Natural killer cell treated with Interleukin-12 subunit alpha and Interleukin-12 subunit beta and Interleukin-15 and Interleukin-18, amount 100 ng/mL, for 72 hours (primary cell): Measurements from ENCODE around the gene ZDHHC11. TPM values are rescaled to one million over a fixed set of nuclear protein-coding genes. Genes with fewer than 3 reads are reported as not detected.
"Not testable (repeated sequence)": the region's sequence is repeated elsewhere in the genome, so short reads cannot be mapped to it uniquely, and the experiment has no call there.

Experiments
- ATAC-seq, 2 donors: fragments of 150-1000 bp; cut with Tn5 transposase in 1 of 2; sonication (Bioruptor Pico), chemical (Tn5 transposase) in 1 of 2; 2 replicates each; pipeline ENCODE4 v1.10.0; 2021
- DNase-seq: peaks from one replicate; pipeline ENCODE4 v3.0.0; 2022; ENCODE audit warnings: low spot score
- H3K27ac Mint-ChIP-seq, 2 donors: 1 replicate in 1 of 2; 2 replicates in 1 of 2; pipeline ENCODE4 v1.8.0; 2022; ENCODE audit warnings: mixed read lengths in 2 of 2, mild to moderate bottlenecking in 1 of 2, moderate library complexity in 1 of 2
- H3K27me3 Mint-ChIP-seq, 2 donors: 1 replicate in 1 of 2; 2 replicates in 1 of 2; pipeline ENCODE4 v1.8.0; 2022; ENCODE audit warnings: mixed read lengths in 2 of 2
- H3K36me3 Mint-ChIP-seq: one replicate; pipeline ENCODE4 v1.8.0; 2022; ENCODE audit warnings: mixed read lengths
- H3K4me1 Mint-ChIP-seq, 2 donors: 1 replicate in 1 of 2; 2 replicates in 1 of 2; pipeline ENCODE4 v1.8.0; 2022; ENCODE audit warnings: low read depth in 2 of 2, mixed read lengths in 2 of 2, mild to moderate bottlenecking in 1 of 2
- H3K4me3 Mint-ChIP-seq: one replicate; pipeline ENCODE4 v1.8.0; 2022; ENCODE audit warnings: mixed read lengths
- H3K9me3 Mint-ChIP-seq: 2 replicates; pipeline ENCODE4 v1.8.0; 2022; ENCODE audit warnings: mixed read lengths
- total RNA-seq, 2 donors: library from RNA; stranded (reverse); gene quantifications; one replicate each; pipeline ENCODE4 v1.2.3, GENCODE V29; 2022

The ZDHHC11 gene
- total RNA-seq, 2 donors from 2014 or later, result 8.1 to 24.5 TPM

GRCh38 chr5:750226-750625 lies 100.6 kb downstream of the ZDHHC11 start:
- DNase-seq, H3K9me3 Mint-ChIP-seq, H3K36me3 Mint-ChIP-seq, H3K4me1 Mint-ChIP-seq, ATAC-seq, H3K4me3 Mint-ChIP-seq, H3K27me3 Mint-ChIP-seq, H3K27ac Mint-ChIP-seq: not testable (repeated sequence)

- Mint-ChIP-seq H3K36me3 (no peaks in the 10 kb centered on the region), H3K27me3 (no peaks in the 10 kb centered on the region), H3K4me1 (peaks cover 0 to 2% of the 10 kb centered on the region in 2 donors), H3K27ac (no peak overlapping the region), H3K4me3 (no peak overlapping the region), H3K9me3 (no peaks in the 10 kb centered on the region)
- ATAC-seq, result no peak
- no peak for DNase-seq
Measured at GRCh38 chr5:749101-749670, 101.6 kb downstream of the ZDHHC11 start.

- H3K4me3 Mint-ChIP-seq, H3K36me3 Mint-ChIP-seq, DNase-seq, ATAC-seq, H3K27ac Mint-ChIP-seq, H3K4me1 Mint-ChIP-seq, H3K27me3 Mint-ChIP-seq, H3K9me3 Mint-ChIP-seq: not testable (repeated sequence)
Measured at GRCh38 chr5:748011-748980, 102.5 kb downstream of the ZDHHC11 start.

GRCh38 chr5:747303-747844 lies 103.4 kb downstream of the ZDHHC11 start:
- H3K4me1 Mint-ChIP-seq, H3K27ac Mint-ChIP-seq, H3K9me3 Mint-ChIP-seq, H3K4me3 Mint-ChIP-seq, DNase-seq, ATAC-seq, H3K36me3 Mint-ChIP-seq: not testable (repeated sequence)
- peaks cover 0 to 11% of the 10 kb centered on the region in 2 donors for H3K27me3 Mint-ChIP-seq

- ATAC-seq (peak in 1 of 2 donors; percentile 17), DNase-seq (no peak)
- Mint-ChIP-seq H3K27me3 (peaks cover 0 to 15% of the 10 kb centered on the region in 2 donors), H3K36me3 (no peaks in the 10 kb centered on the region), H3K4me1 (no peaks in the 10 kb centered on the region), H3K9me3 (no peaks in the 10 kb centered on the region), H3K27ac (no peak overlapping the region), H3K4me3 (no peak overlapping the region)
Measured at GRCh38 chr5:746258-746761, 104.5 kb downstream of the ZDHHC11 start.

Other genes with a start within 250 kb of the ZDHHC11 start
- 10 to 100 TPM; 15.3 to 58.1 TPM for gene CEP72, start 238.6 kb downstream of the ZDHHC11 start, total RNA-seq
- under 1 TPM in 1 of 2 donors, not detected in 1; 0.05 TPM for gene TPPP, start 157.6 kb downstream of the ZDHHC11 start, total RNA-seq
- 1 to 10 TPM in 1 of 2 donors, not detected in 1; 1.2 TPM for gene ZDHHC11B, start 66.3 kb downstream of the ZDHHC11 start, total RNA-seq
- 100 to 1,000 TPM in 1 of 2 donors, 10 to 100 TPM in 1; 52.7 to 136 TPM for gene BRD9, start 41.8 kb upstream of the ZDHHC11 start, total RNA-seq
- gene TRIP13, start 41.9 kb upstream of the ZDHHC11 start, total RNA-seq, result 10 to 100 TPM; 17.6 to 30.9 TPM
- under 1 TPM in 1 of 2 donors, not detected in 1; 0.53 TPM for gene NKD2, start 157.8 kb upstream of the ZDHHC11 start, total RNA-seq